Measurements from ENCODE around the gene ZBTB21. TPM values are rescaled to one million over a fixed set of nuclear protein-coding genes. Genes with fewer than 3 reads are reported as not detected.

The ZBTB21 gene
- total and polyA plus RNA-seq, 8 donors = 2.9 to 9.5 (median 6.8) TPM

DNA sequence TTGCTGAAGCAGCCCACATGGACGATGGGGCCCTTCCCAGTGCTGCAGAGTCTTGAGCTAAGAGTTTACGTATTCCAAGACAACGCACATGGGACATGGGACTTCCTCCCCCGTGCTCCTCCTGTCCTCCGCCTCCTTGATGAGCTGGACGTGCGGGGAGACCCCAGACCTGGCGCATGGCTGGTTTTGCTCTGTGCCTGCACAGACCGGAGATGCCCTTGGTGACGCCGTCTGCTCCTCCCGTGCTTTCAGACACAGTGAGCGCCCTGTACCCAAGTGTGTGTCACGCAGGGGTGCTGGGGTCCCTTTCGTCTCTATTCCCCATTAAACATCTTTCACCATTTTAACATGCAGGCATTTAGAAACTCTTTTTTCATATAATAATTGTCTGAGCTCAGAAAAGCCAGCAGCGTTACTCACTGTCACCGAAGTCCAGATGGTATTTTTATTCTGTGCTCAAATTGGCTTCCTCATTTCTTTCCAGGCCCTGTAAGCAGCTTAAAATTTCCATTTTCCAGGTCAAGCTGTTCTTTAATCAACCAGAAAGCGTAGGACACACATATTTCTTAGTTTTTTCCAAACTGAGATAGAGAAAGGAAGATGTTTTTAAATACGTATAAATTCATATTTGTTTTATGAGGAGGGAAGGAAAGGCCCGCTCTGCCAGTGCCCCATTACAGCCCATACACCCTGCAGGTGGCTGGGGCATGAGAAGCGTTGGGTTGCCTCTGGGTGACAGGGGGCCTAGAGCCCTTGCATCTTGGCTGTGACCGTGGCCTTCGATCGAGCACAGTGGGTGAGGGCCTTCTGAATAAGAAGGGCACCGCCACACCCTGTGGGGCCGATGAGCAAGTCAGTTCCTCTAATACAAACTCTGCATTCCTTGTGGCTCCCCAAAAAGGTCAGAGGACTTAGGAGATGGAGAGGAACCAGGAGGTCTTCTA, 17.9 kb upstream of the ZBTB21 start:
- no peak for ATAC-seq
- Histone ChIP-seq H3K4me3 (no peak overlapping the region), H3K4me1 (no peaks in the 10 kb centered on the region), H3K27me3 (no peaks in the 10 kb centered on the region), H3K27ac (no peak overlapping the region), H3K9me3 (no peaks in the 10 kb centered on the region), H3K36me3 (no peaks in the 10 kb centered on the region)
- intact Hi-C loops (cut with DNase I) = loop anchor here in 1 of 3 donors (10.0 kb wide), 1 partner anchor 87 kb away; no protein-coding TSS in a partner anchor
- WGBS, 2 donors = 86 to 91% methylated on average over 26 of the region's 26 CpGs
- no peak for DNase-seq
- TF ChIP-seq, protein P1, sequence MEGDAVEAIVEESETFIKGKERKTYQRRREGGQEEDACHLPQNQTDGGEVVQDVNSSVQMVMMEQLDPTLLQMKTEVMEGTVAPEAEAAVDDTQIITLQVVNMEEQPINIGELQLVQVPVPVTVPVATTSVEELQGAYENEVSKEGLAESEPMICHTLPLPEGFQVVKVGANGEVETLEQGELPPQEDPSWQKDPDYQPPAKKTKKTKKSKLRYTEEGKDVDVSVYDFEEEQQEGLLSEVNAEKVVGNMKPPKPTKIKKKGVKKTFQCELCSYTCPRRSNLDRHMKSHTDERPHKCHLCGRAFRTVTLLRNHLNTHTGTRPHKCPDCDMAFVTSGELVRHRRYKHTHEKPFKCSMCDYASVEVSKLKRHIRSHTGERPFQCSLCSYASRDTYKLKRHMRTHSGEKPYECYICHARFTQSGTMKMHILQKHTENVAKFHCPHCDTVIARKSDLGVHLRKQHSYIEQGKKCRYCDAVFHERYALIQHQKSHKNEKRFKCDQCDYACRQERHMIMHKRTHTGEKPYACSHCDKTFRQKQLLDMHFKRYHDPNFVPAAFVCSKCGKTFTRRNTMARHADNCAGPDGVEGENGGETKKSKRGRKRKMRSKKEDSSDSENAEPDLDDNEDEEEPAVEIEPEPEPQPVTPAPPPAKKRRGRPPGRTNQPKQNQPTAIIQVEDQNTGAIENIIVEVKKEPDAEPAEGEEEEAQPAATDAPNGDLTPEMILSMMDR (IDR thresholded peaks at IDR 0.05) = no peak
- FAIRE-seq = no peak

DNA sequence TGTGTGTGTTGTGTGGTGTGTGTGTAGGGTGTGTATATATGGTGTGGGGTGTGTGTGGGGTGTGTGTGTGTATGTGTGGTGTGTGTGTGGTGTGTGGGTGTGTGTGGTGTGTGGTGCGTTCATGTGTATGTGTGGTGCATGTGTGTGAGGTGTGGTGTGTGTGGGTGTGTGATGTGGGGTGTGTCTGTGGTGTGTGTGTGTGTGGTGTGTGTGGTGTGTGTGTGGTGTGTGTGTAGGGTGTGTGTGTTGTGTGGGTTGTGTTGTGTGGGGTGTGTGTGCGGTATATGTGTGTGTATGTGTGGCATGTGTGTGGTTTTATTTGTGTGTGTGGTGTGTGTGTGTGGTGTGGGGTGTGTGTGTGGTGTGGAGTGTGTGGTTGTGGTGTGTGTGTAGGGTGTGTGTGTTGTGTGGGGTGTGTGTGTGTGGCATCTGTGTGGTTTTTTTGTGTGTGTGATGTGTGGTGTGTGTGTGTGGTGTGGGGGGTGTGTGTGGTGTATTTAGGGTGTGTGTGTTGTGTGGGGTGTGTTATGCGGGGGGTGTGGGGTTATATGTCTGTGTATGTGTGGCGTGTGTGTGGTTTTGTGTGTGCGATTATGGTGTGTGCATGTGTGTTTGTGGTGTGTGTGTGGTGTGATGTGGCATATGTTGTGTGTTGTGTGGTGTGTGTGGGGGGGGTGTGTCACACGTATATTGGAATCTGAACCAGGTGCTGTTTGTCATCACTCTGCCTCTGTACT, 17.1 kb upstream of the ZBTB21 start:
- TF ChIP-seq, protein P1 (IDR thresholded peaks at IDR 0.05) = no peak
- DNase-seq (no peak), FAIRE-seq (no peak), ATAC-seq (no peak)
- Histone ChIP-seq H3K27ac (no peak overlapping the region), H3K4me1 (no peaks in the 10 kb centered on the region), H3K9me3 (no peaks in the 10 kb centered on the region), H3K4me3 (no peak overlapping the region), H3K27me3 (no peaks in the 10 kb centered on the region), H3K36me3 (no peaks in the 10 kb centered on the region)
- intact Hi-C loops (cut with DNase I) = loop anchor here in 1 of 3 donors (10.0 kb wide), 1 partner anchor 88 kb away; no protein-coding TSS in a partner anchor
- WGBS, 2 donors = 83 to 85% methylated on average over 6 of the region's 6 CpGs

DNA sequence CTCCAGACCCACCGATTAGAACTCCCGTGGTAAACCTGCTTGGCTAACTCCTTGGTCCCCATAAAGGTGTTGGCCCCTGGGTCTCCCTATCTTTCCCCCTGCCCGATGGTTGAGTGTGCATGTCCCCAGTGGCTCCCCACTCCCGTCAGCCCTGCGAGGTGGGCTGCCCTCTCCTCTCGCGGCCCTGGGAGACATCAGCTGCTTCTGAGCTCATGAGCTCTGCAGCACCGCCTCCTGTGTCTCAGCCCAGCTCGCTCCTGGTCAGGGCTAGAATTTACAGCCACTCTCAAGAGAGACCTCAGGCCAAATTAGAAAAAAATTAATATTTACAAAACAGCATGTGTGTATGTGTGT, 15.9 kb upstream of the ZBTB21 start:
- Histone ChIP-seq H3K4me1 (no peaks in the 10 kb centered on the region), H3K27ac (no peak overlapping the region), H3K27me3 (no peaks in the 10 kb centered on the region), H3K9me3 (no peaks in the 10 kb centered on the region), H3K4me3 (no peak overlapping the region), H3K36me3 (no peaks in the 10 kb centered on the region)
- ATAC-seq (no peak), DNase-seq (no peak), FAIRE-seq (no peak)
- 66 to 70% methylated on average over 9 of the region's 9 CpGs for WGBS, 2 donors
- intact Hi-C loops (cut with DNase I) = loop anchor here in 1 of 3 donors (10.0 kb wide), 1 partner anchor 89 kb away; no protein-coding TSS in a partner anchor
- TF ChIP-seq, protein P1 (IDR thresholded peaks at IDR 0.05) = no peak

DNA sequence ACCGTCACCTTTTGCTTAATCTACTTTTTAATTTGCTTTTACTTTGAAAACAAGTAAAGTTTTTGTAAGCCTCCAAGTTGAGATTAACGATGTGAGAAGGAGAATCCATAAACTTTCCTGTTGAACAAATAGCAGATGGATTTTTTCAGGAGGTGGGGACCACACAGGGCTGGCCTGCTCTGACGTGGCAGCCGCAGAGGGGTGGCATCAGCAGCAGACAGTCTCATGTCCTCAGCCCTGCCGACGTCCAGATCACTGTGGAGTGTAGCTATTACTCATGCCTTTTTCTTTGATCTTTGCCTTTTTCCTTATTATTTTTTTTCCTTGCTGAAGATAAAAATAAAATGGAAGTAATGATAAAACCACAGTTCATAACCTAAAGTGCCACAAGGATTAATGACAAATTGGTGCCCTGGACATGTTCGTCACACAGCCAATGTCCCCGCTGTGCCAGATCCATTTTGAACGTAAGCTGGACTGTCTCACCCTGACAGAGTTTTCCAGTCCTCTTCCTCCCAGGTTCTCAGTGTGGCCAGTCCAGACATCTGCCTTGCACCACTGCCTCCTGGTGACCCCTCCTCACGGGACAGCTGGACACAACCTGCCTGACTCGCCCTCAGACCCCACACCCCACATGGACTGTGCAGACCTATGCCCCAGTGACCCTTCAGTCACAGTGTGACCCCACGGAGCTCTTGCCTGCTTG, 15.4 kb upstream of the ZBTB21 start:
- Histone ChIP-seq H3K36me3 (no peaks in the 10 kb centered on the region), H3K27me3 (no peaks in the 10 kb centered on the region), H3K4me1 (no peaks in the 10 kb centered on the region), H3K27ac (no peak overlapping the region), H3K9me3 (no peaks in the 10 kb centered on the region), H3K4me3 (no peak overlapping the region)
- intact Hi-C loops (cut with DNase I) = loop anchor here in 1 of 3 donors (10.0 kb wide), 1 partner anchor 89 kb away; no protein-coding TSS in a partner anchor
- ATAC-seq (no peak), FAIRE-seq (no peak), DNase-seq (no peak)
- TF ChIP-seq, protein P1 (IDR thresholded peaks at IDR 0.05) = no peak
- WGBS, 2 donors = 68 to 72% methylated on average over 12 of the region's 12 CpGs
